DOHH2 (cell line): ENCODE results near the gene CCDC12.

Source experiments
- H3F3A ChIP-seq: fragments of 200-600 bp; sonication (generic), shearing (Covaris generic); 2 replicates; pipeline ENCODE4 v1.6.0; 2016; ENCODE audit warnings: antibody characterized with exemption, mild to moderate bottlenecking; ENCODE audit not compliant: control insufficient read depth, insufficient read depth
- H3K27ac ChIP-seq: fragments of 200-600 bp; sonication (generic); 2 replicates; pipeline ENCODE4 v1.5.1; 2014; ENCODE audit warnings: low read depth, mild to moderate bottlenecking, low read length, moderate library complexity
- H3K27me3 ChIP-seq: fragments of 200-600 bp; sonication (generic); 2 replicates; pipeline ENCODE4 v1.6.1; 2014; ENCODE audit warnings: mild to moderate bottlenecking, low read length, mixed read lengths; ENCODE audit not compliant: control insufficient read depth
- H3K36me3 ChIP-seq: fragments of 200-600 bp; sonication (generic); 2 replicates; pipeline ENCODE4 v1.6.1; 2014; ENCODE audit warnings: mild to moderate bottlenecking, low read length, moderate library complexity, mixed read lengths; ENCODE audit not compliant: control insufficient read depth
- H3K4me1 ChIP-seq: fragments of 200-600 bp; sonication (generic); 2 replicates; pipeline ENCODE4 v1.6.1; 2014; ENCODE audit warnings: mild to moderate bottlenecking, low read length, mixed read lengths; ENCODE audit not compliant: control insufficient read depth
- H3K4me2 ChIP-seq: fragments of 200-600 bp; sonication (generic); 2 replicates; pipeline ENCODE4 v1.6.0; 2014; ENCODE audit warnings: mild to moderate bottlenecking, low read length, moderate library complexity
- H3K4me3 ChIP-seq: fragments of 200-600 bp; sonication (generic); 2 replicates; pipeline ENCODE4 v1.5.1; 2014; ENCODE audit warnings: mild to moderate bottlenecking, low read length, mixed read lengths
- H3K79me2 ChIP-seq: fragments of 200-600 bp; sonication (generic); 2 replicates; pipeline ENCODE4 v1.6.1; 2014; ENCODE audit warnings: mild to moderate bottlenecking, low read length, mixed read lengths; ENCODE audit not compliant: control insufficient read depth
- H3K9me2 ChIP-seq: fragments of 200-600 bp; sonication (generic); replicated peaks from 2 replicates; pipeline ENCODE4 v1.6.1; 2014; ENCODE audit warnings: mild to moderate bottlenecking, low read length, mixed read lengths; ENCODE audit not compliant: control insufficient read depth
- H3K9me3 ChIP-seq: fragments of 200-600 bp; sonication (generic); 2 replicates; pipeline ENCODE4 v1.6.1; 2014; ENCODE audit warnings: antibody characterized with exemption, low read length, mixed read lengths; ENCODE audit not compliant: control insufficient read depth, insufficient read depth
- H4K20me1 ChIP-seq: fragments of 200-600 bp; sonication (generic); 2 replicates; pipeline ENCODE4 v1.6.0; 2014; ENCODE audit warnings: low read depth, mild to moderate bottlenecking, antibody characterized with exemption, low read length, moderate library complexity; ENCODE audit not compliant: control insufficient read depth, insufficient read depth
- CTCF ChIP-seq: fragments of 200-600 bp; sonication (generic); IDR thresholded peaks from one replicate; pipeline ENCODE4 v1.5.1; 2014; ENCODE audit warnings: antibody characterized with exemption, mild to moderate bottlenecking, low read depth, low read length; ENCODE audit not compliant: poor library complexity, severe bottlenecking
- EZH2phosphoT487 ChIP-seq: fragments of 200-600 bp; sonication (generic); IDR thresholded peaks from 2 replicates; pipeline ENCODE4 v1.6.1; 2017; ENCODE audit warnings: borderline replicate concordance, mild to moderate bottlenecking, antibody characterized with exemption, low read length, moderate library complexity, mixed read lengths

Gene CCDC12

GRCh38 chr3:46939578-46940445 is 36.7 kb downstream of the CCDC12 start:
- H3K4me3 ChIP-seq = no peak overlapping the region
- H3K27ac ChIP-seq = no peak overlapping the region
- H3K79me2 ChIP-seq = peaks cover 98% of the 10 kb centered on the region
- no peaks in the 10 kb centered on the region for H3F3A ChIP-seq
- H3K27me3 ChIP-seq = no peaks in the 10 kb centered on the region
- peaks cover 31% of the 10 kb centered on the region for H4K20me1 ChIP-seq
- H3K36me3 ChIP-seq = peaks cover 94% of the 10 kb centered on the region
- H3K4me1 ChIP-seq = peaks cover 50% of the 10 kb centered on the region
- no peaks in the 10 kb centered on the region for H3K9me2 ChIP-seq
- TF ChIP-seq EZH2phosphoT487 (no peak), CTCF (no peak)
- H3K4me2 ChIP-seq = no peak overlapping the region
- H3K9me3 ChIP-seq = no peaks in the 10 kb centered on the region

- no peaks in the 10 kb centered on the region for H3F3A ChIP-seq
- peaks cover 91% of the 10 kb centered on the region for H3K36me3 ChIP-seq
- peaks cover 67% of the 10 kb centered on the region for H3K4me1 ChIP-seq
- peaks cover 20% of the 10 kb centered on the region for H4K20me1 ChIP-seq
- no peaks in the 10 kb centered on the region for H3K9me3 ChIP-seq
- H3K27ac ChIP-seq = no peak overlapping the region
- H3K79me2 ChIP-seq = peaks cover 97% of the 10 kb centered on the region
- H3K4me3 ChIP-seq = no peak overlapping the region
- no peak overlapping the region for H3K4me2 ChIP-seq
- no peaks in the 10 kb centered on the region for H3K27me3 ChIP-seq
- TF ChIP-seq CTCF (no peak), EZH2phosphoT487 (no peak)
- no peaks in the 10 kb centered on the region for H3K9me2 ChIP-seq
Measured at GRCh38 chr3:46938118-46938517, 38.4 kb downstream of the CCDC12 start.

- no peak for TF ChIP-seq EZH2phosphoT487
- TF ChIP-seq CTCF = no peak
- H3F3A ChIP-seq = peaks cover 2% of the 10 kb centered on the region; the same call in 1 of the 2 replicates
- H3K4me1 ChIP-seq = peaks cover 80% of the 10 kb centered on the region
- peaks cover 11% of the 10 kb centered on the region; the same call in 1 of the 2 replicates for H4K20me1 ChIP-seq
- no peak overlapping the region for H3K27ac ChIP-seq
- no peaks in the 10 kb centered on the region for H3K9me3 ChIP-seq
- H3K4me2 ChIP-seq = no peak overlapping the region
- peaks cover 97% of the 10 kb centered on the region for H3K79me2 ChIP-seq
- peaks cover 86% of the 10 kb centered on the region for H3K36me3 ChIP-seq
- H3K4me3 ChIP-seq = no peak overlapping the region
- no peaks in the 10 kb centered on the region for H3K9me2 ChIP-seq
- no peaks in the 10 kb centered on the region for H3K27me3 ChIP-seq
Measured at GRCh38 chr3:46936733-46937250, 39.8 kb downstream of the CCDC12 start.
